Left lung (tissue), 10 donors: ENCODE results near the gene LRRC61. TPM values are rescaled to one million over a fixed set of nuclear protein-coding genes. Genes with fewer than 3 reads are reported as not detected.

Experiments used
- ATAC-seq: fragments of 200-7000 bp; cut with Tn5 transposase; one replicate; pipeline ENCODE4 v1.9.1; 2020; ENCODE audit warnings: moderate library complexity
- DNase-seq, 4 donors: peaks; one replicate each; pipeline ENCODE4 v3.0.0-alpha.2; 2013 to 2020
- H3K27ac ChIP-seq, 2 donors: fragments of 200-600 bp; sonication (generic) in 1 of 2; one replicate each; pipeline versions ENCODE4 v1.5.0 to v1.8.0; 2020 to 2021
- H3K27me3 ChIP-seq, 2 donors: fragments of 200-600 bp; sonication (generic) in 1 of 2; one replicate each; pipeline versions ENCODE4 v1.5.0 to v1.8.0; 2020 to 2021
- H3K36me3 ChIP-seq, 2 donors: fragments of 200-600 bp; sonication (generic) in 1 of 2; one replicate each; pipeline versions ENCODE4 v1.5.0 to v1.8.0; 2020 to 2021
- H3K4me1 ChIP-seq, 2 donors: fragments of 200-600 bp; one replicate each; pipeline ENCODE4 v1.8.0; 2021
- H3K4me3 ChIP-seq, 2 donors: fragments of 200-600 bp; sonication (generic) in 1 of 2; one replicate each; pipeline versions ENCODE4 v1.5.0 to v1.8.0; 2020 to 2021; ENCODE audit warnings: mild to moderate bottlenecking in 1 of 2
- H3K9me3 ChIP-seq, 2 donors: fragments of 200-600 bp; sonication (generic) in 1 of 2; one replicate each; pipeline versions ENCODE4 v1.5.0 to v1.8.0; 2020 to 2021
- intact Hi-C, 2 donors: fragments of 100-400 bp; cut with DNase I; formaldehyde crosslinking; loops; one replicate each; pipeline versions ENCODE4 v1.11.2 to v1.14.2; 2022
- polyA plus RNA-seq, 6 donors: library from polyadenylated mRNA; unstranded; fragments of 120-200 nt; gene quantifications; one replicate each; pipeline ENCODE4 v1.2.1, GENCODE V29; 2013; ENCODE audit not compliant: insufficient read length in 6 of 6
- total RNA-seq, 2 donors: library from RNA; stranded (reverse); fragmentation: NEBNext Ultra II Directional; extraction: Animal tissue kit (Norgen Biotek cat#: 25700); gene quantifications; one replicate each; pipeline ENCODE4 v1.2.1, GENCODE V29; 2021
- TF ChIP-seq, protein P1 (sequence below), 2 donors: fragments of 200-600 bp; sonication (generic) in 1 of 2; IDR thresholded peaks; one replicate each; pipeline versions ENCODE4 v1.5.0 to v1.8.0; 2021; ENCODE audit warnings: antibody characterized with exemption in 2 of 2
- donor health status: DM: no; HTN: yes; CAD: no.
- donor health status: DM: no; HTN: no; CAD: no.

Gene LRRC61
- total and polyA plus RNA-seq, 8 donors, result 9.0 to 22.5 (median 19.3) TPM

GRCh38 chr7:150343225-150343624, 20.1 kb downstream of the LRRC61 start:
- DNase-seq, result no peak
- no peak for ATAC-seq
- intact Hi-C loops, result no loop called here
- Histone ChIP-seq H3K27ac (no peak overlapping the region), H3K36me3 (peaks cover 0 to under 1% of the 10 kb centered on the region in 2 donors), H3K4me1 (peaks cover 0 to 20% of the 10 kb centered on the region in 2 donors), H3K9me3 (no peaks in the 10 kb centered on the region), H3K27me3 (peaks cover 8 to 61% of the 10 kb centered on the region in 2 donors), H3K4me3 (no peak overlapping the region)
- TF ChIP-seq, protein P1, sequence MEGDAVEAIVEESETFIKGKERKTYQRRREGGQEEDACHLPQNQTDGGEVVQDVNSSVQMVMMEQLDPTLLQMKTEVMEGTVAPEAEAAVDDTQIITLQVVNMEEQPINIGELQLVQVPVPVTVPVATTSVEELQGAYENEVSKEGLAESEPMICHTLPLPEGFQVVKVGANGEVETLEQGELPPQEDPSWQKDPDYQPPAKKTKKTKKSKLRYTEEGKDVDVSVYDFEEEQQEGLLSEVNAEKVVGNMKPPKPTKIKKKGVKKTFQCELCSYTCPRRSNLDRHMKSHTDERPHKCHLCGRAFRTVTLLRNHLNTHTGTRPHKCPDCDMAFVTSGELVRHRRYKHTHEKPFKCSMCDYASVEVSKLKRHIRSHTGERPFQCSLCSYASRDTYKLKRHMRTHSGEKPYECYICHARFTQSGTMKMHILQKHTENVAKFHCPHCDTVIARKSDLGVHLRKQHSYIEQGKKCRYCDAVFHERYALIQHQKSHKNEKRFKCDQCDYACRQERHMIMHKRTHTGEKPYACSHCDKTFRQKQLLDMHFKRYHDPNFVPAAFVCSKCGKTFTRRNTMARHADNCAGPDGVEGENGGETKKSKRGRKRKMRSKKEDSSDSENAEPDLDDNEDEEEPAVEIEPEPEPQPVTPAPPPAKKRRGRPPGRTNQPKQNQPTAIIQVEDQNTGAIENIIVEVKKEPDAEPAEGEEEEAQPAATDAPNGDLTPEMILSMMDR (IDR thresholded peaks at IDR 0.05), result no peak

DNA sequence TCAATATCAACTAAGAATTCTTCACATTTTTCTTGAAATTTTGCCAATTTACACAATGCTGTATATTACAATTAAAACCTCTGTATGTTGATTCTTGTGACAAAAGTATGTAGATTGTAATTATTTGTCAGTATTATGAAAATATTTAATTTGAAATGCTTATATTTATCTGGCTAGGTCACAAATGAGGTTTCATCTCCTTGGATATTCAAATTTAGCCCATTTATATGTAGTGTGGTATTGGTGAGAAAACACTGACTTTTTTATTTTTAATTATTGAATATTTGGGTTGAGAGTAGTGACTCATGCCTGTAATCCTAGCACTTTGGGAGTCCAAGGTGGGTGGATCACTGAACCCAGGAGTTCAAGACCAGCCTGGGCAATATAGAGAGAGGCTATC, 21.1 kb downstream of the LRRC61 start:
- no peak for ATAC-seq
- TF ChIP-seq, protein P1 (IDR thresholded peaks at IDR 0.05), result no peak

DNA sequence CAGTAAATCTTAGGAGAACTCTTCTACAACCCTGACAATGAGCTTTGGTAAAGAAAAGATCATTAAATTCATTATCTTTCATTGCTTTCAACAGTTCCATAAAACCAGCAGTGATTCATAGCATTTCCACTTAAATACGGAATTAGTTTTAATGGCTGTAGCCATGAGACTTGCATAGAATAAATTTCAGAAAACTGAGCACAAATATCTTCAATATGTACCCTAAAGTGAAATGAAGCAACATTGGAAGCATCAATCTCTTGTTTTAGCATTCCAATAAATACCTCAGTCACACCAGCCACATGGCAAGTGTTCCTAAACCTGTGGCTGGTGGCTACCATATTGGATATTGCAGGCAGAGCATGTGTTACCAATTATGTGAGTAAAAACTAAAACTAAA, 21.9 kb downstream of the LRRC61 start:
- H3K4me1 ChIP-seq, result peaks cover 0 to 14% of the 10 kb centered on the region in 2 donors
- DNase-seq, result no peak
- H3K9me3 ChIP-seq, result no peaks in the 10 kb centered on the region
- peaks cover 8 to 50% of the 10 kb centered on the region in 2 donors for H3K27me3 ChIP-seq
- TF ChIP-seq, protein P1 (IDR thresholded peaks at IDR 0.05), result no peak
- intact Hi-C loops, result no loop called here
- no peak overlapping the region for H3K4me3 ChIP-seq
- no peak overlapping the region for H3K27ac ChIP-seq
- H3K36me3 ChIP-seq, result no peaks in the 10 kb centered on the region
- ATAC-seq, result no peak

More for the DNA sequence above, 21.1 kb downstream of the LRRC61 start:
- H3K27me3 ChIP-seq, result peaks cover 8 to 57% of the 10 kb centered on the region in 2 donors
- H3K4me3 ChIP-seq, result no peak overlapping the region
- H3K36me3 ChIP-seq, result no peaks in the 10 kb centered on the region
- intact Hi-C loops, result no loop called here
- no peak overlapping the region for H3K27ac ChIP-seq
- H3K9me3 ChIP-seq, result no peaks in the 10 kb centered on the region
- H3K4me1 ChIP-seq, result peaks cover 0 to 19% of the 10 kb centered on the region in 2 donors
- DNase-seq, result no peak

GRCh38 chr7:150346922-150347321, 23.8 kb downstream of the LRRC61 start:
- no peaks in the 10 kb centered on the region for H3K9me3 ChIP-seq
- DNase-seq (no peak), ATAC-seq (no peak)
- H3K4me3 ChIP-seq, result no peak overlapping the region
- H3K36me3 ChIP-seq, result no peaks in the 10 kb centered on the region
- intact Hi-C loops, result no loop called here
- H3K27ac ChIP-seq, result no peak overlapping the region
- peaks cover 0 to 31% of the 10 kb centered on the region in 2 donors for H3K27me3 ChIP-seq
- TF ChIP-seq, protein P1 (IDR thresholded peaks at IDR 0.05), result no peak
- no peaks in the 10 kb centered on the region for H3K4me1 ChIP-seq

DNA sequence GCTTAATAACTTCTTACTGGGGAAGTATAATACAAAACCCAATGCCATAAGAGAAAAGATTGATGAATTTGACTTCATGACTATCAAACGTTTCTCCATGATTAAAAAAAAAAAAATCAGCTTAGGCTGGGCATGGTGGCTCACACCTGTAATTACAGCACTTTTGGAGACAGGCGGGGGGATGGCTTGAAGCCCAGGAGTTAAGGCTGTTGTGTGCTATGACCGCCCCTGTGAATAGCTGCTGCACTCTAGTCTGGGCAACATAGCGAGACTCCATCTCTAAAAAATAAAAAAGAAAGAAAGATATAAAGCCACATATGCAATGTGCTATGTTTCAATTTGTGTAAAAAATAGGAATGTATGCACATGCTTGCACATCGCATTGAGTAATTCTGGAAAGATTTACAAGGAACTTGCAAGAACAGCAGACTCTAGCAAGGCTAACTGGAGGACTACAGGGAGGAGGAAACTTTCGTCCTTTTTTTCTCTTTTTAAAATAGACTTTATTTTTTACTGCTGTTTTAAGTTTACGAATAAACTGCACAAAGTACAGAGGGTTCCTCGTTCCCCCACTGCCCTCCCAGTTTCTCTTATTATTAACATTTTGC, 28.5 kb downstream of the LRRC61 start:
- no peaks in the 10 kb centered on the region for H3K27me3 ChIP-seq
- intact Hi-C loops, result loop anchor here in 1 of 2 donors (10.0 kb wide), 1 partner anchor 73 kb away; no protein-coding TSS in a partner anchor
- TF ChIP-seq, protein P1 (IDR thresholded peaks at IDR 0.05), result no peak

More for the DNA sequence above, 28.5 kb downstream of the LRRC61 start:
- Histone ChIP-seq H3K4me1 (no peaks in the 10 kb centered on the region), H3K9me3 (no peaks in the 10 kb centered on the region), H3K36me3 (no peaks in the 10 kb centered on the region), H3K4me3 (no peak overlapping the region), H3K27ac (no peak overlapping the region)
- DNase-seq (no peak), ATAC-seq (no peak)
